Left lung (tissue), 10 donors: ENCODE results near the gene EPHA4. TPM values are rescaled to one million over a fixed set of nuclear protein-coding genes. Genes with fewer than 3 reads are reported as not detected.

Source experiments
- ATAC-seq: fragments of 200-7000 bp; cut with Tn5 transposase; one replicate; pipeline ENCODE4 v1.9.1; 2020; ENCODE audit warnings: moderate library complexity
- DNase-seq, 4 donors: peaks; one replicate each; pipeline ENCODE4 v3.0.0-alpha.2; 2013 to 2020
- H3K27ac ChIP-seq, 2 donors: fragments of 200-600 bp; sonication (generic) in 1 of 2; one replicate each; pipeline versions ENCODE4 v1.5.0 to v1.8.0; 2020 to 2021
- H3K27me3 ChIP-seq, 2 donors: fragments of 200-600 bp; sonication (generic) in 1 of 2; one replicate each; pipeline versions ENCODE4 v1.5.0 to v1.8.0; 2020 to 2021
- H3K36me3 ChIP-seq, 2 donors: fragments of 200-600 bp; sonication (generic) in 1 of 2; one replicate each; pipeline versions ENCODE4 v1.5.0 to v1.8.0; 2020 to 2021
- H3K4me1 ChIP-seq, 2 donors: fragments of 200-600 bp; one replicate each; pipeline ENCODE4 v1.8.0; 2021
- H3K4me3 ChIP-seq, 2 donors: fragments of 200-600 bp; sonication (generic) in 1 of 2; one replicate each; pipeline versions ENCODE4 v1.5.0 to v1.8.0; 2020 to 2021; ENCODE audit warnings: mild to moderate bottlenecking in 1 of 2
- H3K9me3 ChIP-seq, 2 donors: fragments of 200-600 bp; sonication (generic) in 1 of 2; one replicate each; pipeline versions ENCODE4 v1.5.0 to v1.8.0; 2020 to 2021
- CTCF ChIP-seq, 2 donors: fragments of 200-600 bp; sonication (generic) in 1 of 2; IDR thresholded peaks; one replicate each; pipeline versions ENCODE4 v1.5.0 to v1.8.0; 2021; ENCODE audit warnings: antibody characterized with exemption in 2 of 2
- intact Hi-C, 2 donors: fragments of 100-400 bp; cut with DNase I; formaldehyde crosslinking; loops; one replicate each; pipeline versions ENCODE4 v1.11.2 to v1.14.2; 2022
- polyA plus RNA-seq, 6 donors: library from polyadenylated mRNA; unstranded; fragments of 120-200 nt; gene quantifications; one replicate each; pipeline ENCODE4 v1.2.1, GENCODE V29; 2013; ENCODE audit not compliant: insufficient read length in 6 of 6
- total RNA-seq, 2 donors: library from RNA; stranded (reverse); fragmentation: NEBNext Ultra II Directional; extraction: Animal tissue kit (Norgen Biotek cat#: 25700); gene quantifications; one replicate each; pipeline ENCODE4 v1.2.1, GENCODE V29; 2021
- donor health status: DM: no; HTN: yes; CAD: no.
- donor health status: DM: no; HTN: no; CAD: no.

The EPHA4 gene
- total and polyA plus RNA-seq, 8 donors: 17.7 to 41.0 (median 24.8) TPM

GRCh38 chr2:221480163-221480562, 91.9 kb downstream of the EPHA4 start:
- H3K36me3 ChIP-seq: no peaks in the 10 kb centered on the region
- intact Hi-C loops: no loop called here
- no peak for TF ChIP-seq CTCF (IDR thresholded peaks at IDR 0.05)
- no peak overlapping the region for H3K4me3 ChIP-seq
- H3K4me1 ChIP-seq: no peaks in the 10 kb centered on the region
- H3K27ac ChIP-seq: no peak overlapping the region
- H3K9me3 ChIP-seq: no peaks in the 10 kb centered on the region
- ATAC-seq: no peak
- H3K27me3 ChIP-seq: no peaks in the 10 kb centered on the region
- no peak for DNase-seq

GRCh38 chr2:221478485-221478863, 93.6 kb downstream of the EPHA4 start:
- H3K27ac ChIP-seq: no peak overlapping the region
- no peak for ATAC-seq
- TF ChIP-seq CTCF (IDR thresholded peaks at IDR 0.05): no peak

GRCh38 chr2:221477714-221478484, 94.2 kb downstream of the EPHA4 start:
- no peak for DNase-seq
- H3K27me3 ChIP-seq: no peaks in the 10 kb centered on the region
- no peak overlapping the region for H3K27ac ChIP-seq
- H3K4me3 ChIP-seq: no peak overlapping the region
- H3K36me3 ChIP-seq: no peaks in the 10 kb centered on the region
- H3K9me3 ChIP-seq: no peaks in the 10 kb centered on the region
- intact Hi-C loops: no loop called here
- ATAC-seq: no peak
- no peaks in the 10 kb centered on the region for H3K4me1 ChIP-seq
- no peak for TF ChIP-seq CTCF (IDR thresholded peaks at IDR 0.05)

More at GRCh38 chr2:221478485-221478863, 93.6 kb downstream of the EPHA4 start:
- intact Hi-C loops: no loop called here
- H3K4me1 ChIP-seq: no peaks in the 10 kb centered on the region
- no peak overlapping the region for H3K4me3 ChIP-seq
- no peak for DNase-seq
- no peaks in the 10 kb centered on the region for H3K36me3 ChIP-seq
- no peaks in the 10 kb centered on the region for H3K9me3 ChIP-seq
- H3K27me3 ChIP-seq: no peaks in the 10 kb centered on the region

- H3K9me3 ChIP-seq: no peaks in the 10 kb centered on the region
- ATAC-seq (no peak), DNase-seq (no peak)
- no peaks in the 10 kb centered on the region for H3K36me3 ChIP-seq
- H3K4me1 ChIP-seq: no peaks in the 10 kb centered on the region
- TF ChIP-seq CTCF (IDR thresholded peaks at IDR 0.05): no peak
- no peak overlapping the region for H3K27ac ChIP-seq
- intact Hi-C loops: no loop called here
- no peaks in the 10 kb centered on the region for H3K27me3 ChIP-seq
- H3K4me3 ChIP-seq: no peak overlapping the region
Observed at GRCh38 chr2:221476195-221476594, 95.9 kb downstream of the EPHA4 start.

- intact Hi-C loops: no loop called here
- no peak for ATAC-seq
Observed at GRCh38 chr2:221473451-221473850, 98.7 kb downstream of the EPHA4 start.

More at GRCh38 chr2:221473451-221473850, 98.7 kb downstream of the EPHA4 start:
- DNase-seq: no peak
- Histone ChIP-seq H3K9me3 (no peaks in the 10 kb centered on the region), H3K4me1 (no peaks in the 10 kb centered on the region), H3K36me3 (no peaks in the 10 kb centered on the region), H3K4me3 (no peak overlapping the region), H3K27me3 (no peaks in the 10 kb centered on the region), H3K27ac (no peak overlapping the region)
- no peak for TF ChIP-seq CTCF (IDR thresholded peaks at IDR 0.05)
